GM23338 (cell line): Measurements from ENCODE around the gene KCNF1. TPM values are rescaled to one million over a fixed set of nuclear protein-coding genes. Genes with fewer than 3 reads are reported as not detected.

Experiments
- ATAC-seq: fragments of 200-7000 bp; cut with Tn5 transposase; 3 replicates; pipeline ENCODE4 v1.9.1; 2020
- DNase-seq: peaks from one replicate; pipeline ENCODE4 v3.0.0-alpha.2; 2015; ENCODE audit warnings: low spot score
- H2AFZ ChIP-seq: fragments of 200-600 bp; sonication (generic); 2 replicates; pipeline ENCODE4 v1.8.0; 2016; ENCODE audit warnings: antibody characterized with exemption, mild to moderate bottlenecking, moderate library complexity
- H3F3A ChIP-seq: fragments of 200-600 bp; sonication (generic); replicated peaks from 2 replicates; pipeline ENCODE4 v1.8.0; 2017; ENCODE audit warnings: antibody characterized with exemption, mixed run types, low read depth
- H3K27ac ChIP-seq: fragments of 200-600 bp; sonication (generic); 2 replicates; pipeline ENCODE4 v1.6.1; 2016; ENCODE audit warnings: low read depth
- H3K27me3 ChIP-seq: fragments of 200-600 bp; sonication (generic); 2 replicates; pipeline ENCODE4 v1.8.0; 2016; ENCODE audit warnings: mild to moderate bottlenecking, mixed run types, moderate library complexity; ENCODE audit not compliant: insufficient read depth
- H3K36me3 ChIP-seq: fragments of 200-600 bp; sonication (generic); 2 replicates; pipeline ENCODE4 v1.8.0; 2016; ENCODE audit warnings: mild to moderate bottlenecking; ENCODE audit not compliant: insufficient read depth
- H3K4me1 ChIP-seq: fragments of 200-600 bp; sonication (generic); 2 replicates; pipeline ENCODE4 v1.8.0; 2016; ENCODE audit warnings: mild to moderate bottlenecking, moderate library complexity; ENCODE audit not compliant: insufficient read depth
- H3K4me2 ChIP-seq: fragments of 200-600 bp; sonication (generic); 2 replicates; pipeline ENCODE4 v1.7.1; 2017; ENCODE audit warnings: mixed run types
- H3K4me3 ChIP-seq: fragments of 200-600 bp; sonication (generic); 2 replicates; pipeline ENCODE4 v1.6.1; 2016; ENCODE audit warnings: mixed run types
- H3K79me2 ChIP-seq: fragments of 200-600 bp; sonication (generic); replicated peaks from 2 replicates; pipeline ENCODE4 v1.8.0; 2017; ENCODE audit warnings: mild to moderate bottlenecking; ENCODE audit not compliant: insufficient read depth
- H3K9me2 ChIP-seq: fragments of 200-600 bp; sonication (generic); 2 replicates; pipeline ENCODE4 v1.8.0; 2017; ENCODE audit not compliant: insufficient read depth
- H4K20me1 ChIP-seq: fragments of 200-600 bp; sonication (generic); replicated peaks from 2 replicates; pipeline ENCODE4 v1.8.0; 2017; ENCODE audit warnings: mild to moderate bottlenecking; ENCODE audit not compliant: insufficient read depth
- H3K27ac Mint-ChIP-seq: 2 replicates; pipeline ENCODE4 v1.8.0; 2020; ENCODE audit warnings: inconsistent platforms, mild to moderate bottlenecking, moderate library complexity, mixed read lengths
- H3K27me3 Mint-ChIP-seq: 3 replicates; pipeline ENCODE4 v1.8.0; 2022; ENCODE audit warnings: low read depth, mild to moderate bottlenecking, moderate library complexity, mixed read lengths, inconsistent platforms; ENCODE audit not compliant: insufficient read depth, poor library complexity
- H3K36me3 Mint-ChIP-seq: 3 replicates; pipeline ENCODE4 v1.8.0; 2021; ENCODE audit warnings: low read depth, mild to moderate bottlenecking, inconsistent platforms, moderate library complexity, mixed read lengths
- H3K4me1 Mint-ChIP-seq: 3 replicates; pipeline ENCODE4 v1.8.0; 2020; ENCODE audit warnings: mild to moderate bottlenecking, inconsistent platforms, mixed read lengths
- H3K4me3 Mint-ChIP-seq: 3 replicates; pipeline ENCODE4 v1.8.0; 2021; ENCODE audit warnings: moderate library complexity, mild to moderate bottlenecking, inconsistent platforms, mixed read lengths
- H3K9me3 Mint-ChIP-seq: 3 replicates; pipeline ENCODE4 v1.8.0; 2020; ENCODE audit warnings: moderate library complexity, mild to moderate bottlenecking, inconsistent platforms, mixed read lengths
- CREB1 ChIP-seq: fragments of 250-450 bp; sonication (Bioruptor Pico); IDR thresholded peaks from 2 replicates; pipeline ENCODE4 v1.5.0; 2020; ENCODE audit warnings: low read depth, mild to moderate bottlenecking, moderate library complexity
- EZH2 ChIP-seq: fragments of 200-600 bp; sonication (generic); IDR thresholded peaks from one replicate; pipeline ENCODE4 v1.8.0; 2017; ENCODE audit warnings: antibody characterized with exemption, mild to moderate bottlenecking, low read depth; ENCODE audit not compliant: unreplicated experiment
- EZH2phosphoT487 ChIP-seq: fragments of 200-600 bp; sonication (generic); IDR thresholded peaks from one replicate; pipeline ENCODE4 v1.8.1; 2018; ENCODE audit warnings: antibody characterized with exemption; ENCODE audit not compliant: unreplicated experiment
- NANOG ChIP-seq: IDR thresholded peaks from 2 replicates; pipeline ENCODE4 v1.6.1; 2016; ENCODE audit warnings: antibody characterized with exemption, borderline replicate concordance
- POLR2AphosphoS5 ChIP-seq: IDR thresholded peaks from 2 replicates; pipeline ENCODE4 v1.6.1; 2016; ENCODE audit warnings: antibody characterized with exemption, low read depth
- STAT1 ChIP-seq: IDR thresholded peaks from one replicate; pipeline ENCODE4 v1.6.1; 2016; ENCODE audit warnings: antibody characterized with exemption; ENCODE audit not compliant: unreplicated experiment
- ZNF114 ChIP-seq: fragments of 250-450 bp; sonication (Bioruptor Pico); IDR thresholded peaks from 2 replicates; pipeline ENCODE4 v1.5.0; 2020; ENCODE audit warnings: mild to moderate bottlenecking, moderate library complexity
- ZNF331 ChIP-seq: fragments of 250-450 bp; sonication (Bioruptor Pico); IDR thresholded peaks from 2 replicates; pipeline ENCODE4 v1.5.0; 2020; ENCODE audit warnings: low read depth, mild to moderate bottlenecking, moderate library complexity
- polyA plus RNA-seq: library from polyadenylated mRNA; unstranded; fragments of >200 nt; fragmentation: Nextera tagmentation; extraction: Ambion mirVana; gene quantifications from 2 replicates; pipeline ENCODE4 v1.2.1, GENCODE V29; 2016
- total RNA-seq: library from RNA; depleted of rRNA; stranded (reverse); fragments of >200 nt; shearing (Covaris generic); gene quantifications from 2 replicates; pipeline ENCODE4 v1.2.3, GENCODE V29; 2014
- TF ChIP-seq, protein P1 (sequence below): IDR thresholded peaks from 2 replicates; pipeline ENCODE4 v1.6.1; 2016; ENCODE audit warnings: antibody characterized with exemption
- TF ChIP-seq, protein P2 (sequence below): IDR thresholded peaks from one replicate; pipeline ENCODE4 v1.6.1; 2018; ENCODE audit warnings: antibody characterized with exemption; ENCODE audit not compliant: unreplicated experiment

The KCNF1 gene
- total and polyA plus RNA-seq, 2 experiments from 2014 or later: 0.11 to 1.5 TPM

DNA sequence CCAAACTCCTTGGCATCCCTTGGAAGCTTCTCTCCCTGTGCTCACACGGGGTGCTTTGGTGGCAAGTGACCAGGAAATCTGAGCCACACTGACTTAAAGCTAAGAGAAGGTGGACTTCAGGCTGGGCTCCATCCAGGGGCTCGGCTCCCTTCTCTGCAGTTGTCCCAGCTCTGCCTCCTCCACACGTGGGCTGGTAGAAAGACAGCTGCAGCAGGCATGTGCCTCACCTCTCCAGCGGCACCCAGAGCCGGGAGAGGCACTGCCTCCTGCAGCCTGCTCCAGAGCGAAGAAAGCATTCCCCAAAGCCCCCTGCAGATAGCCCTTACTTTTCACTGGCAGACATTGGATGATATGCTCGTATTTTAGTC is 11.3 kb downstream of the KCNF1 start:
- Histone ChIP-seq H3K27me3 (no peaks in the 10 kb centered on the region), H3K4me1 (peaks cover 10% of the 10 kb centered on the region), H3K4me2 (no peak overlapping the region; the same call in 1 of the 2 replicates), H3F3A (0 out of 2 replicates have a peak, but pooled peaks cover 3% of the 10 kb centered on the region), H3K4me3 (no peak overlapping the region), H3K79me2 (no peaks in the 10 kb centered on the region), H3K36me3 (no peaks in the 10 kb centered on the region), H3K9me2 (no peaks in the 10 kb centered on the region), H2AFZ (no peak overlapping the region), H3K27ac (no peak overlapping the region), H4K20me1 (no peaks in the 10 kb centered on the region)
- H3K27me3 Mint-ChIP-seq: peaks cover 19% of the 10 kb centered on the region
- ATAC-seq (no peak), DNase-seq (no peak)
- TF ChIP-seq NANOG (no peak), STAT1 (no peak)
- TF ChIP-seq, protein P1, sequence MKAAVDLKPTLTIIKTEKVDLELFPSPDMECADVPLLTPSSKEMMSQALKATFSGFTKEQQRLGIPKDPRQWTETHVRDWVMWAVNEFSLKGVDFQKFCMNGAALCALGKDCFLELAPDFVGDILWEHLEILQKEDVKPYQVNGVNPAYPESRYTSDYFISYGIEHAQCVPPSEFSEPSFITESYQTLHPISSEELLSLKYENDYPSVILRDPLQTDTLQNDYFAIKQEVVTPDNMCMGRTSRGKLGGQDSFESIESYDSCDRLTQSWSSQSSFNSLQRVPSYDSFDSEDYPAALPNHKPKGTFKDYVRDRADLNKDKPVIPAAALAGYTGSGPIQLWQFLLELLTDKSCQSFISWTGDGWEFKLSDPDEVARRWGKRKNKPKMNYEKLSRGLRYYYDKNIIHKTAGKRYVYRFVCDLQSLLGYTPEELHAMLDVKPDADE: no peak
- peaks cover 27% of the 10 kb centered on the region for H3K4me1 Mint-ChIP-seq
- no peaks in the 10 kb centered on the region for H3K9me3 Mint-ChIP-seq
- no peak overlapping the region for H3K27ac Mint-ChIP-seq
- no peaks in the 10 kb centered on the region for H3K36me3 Mint-ChIP-seq
- no peak overlapping the region for H3K4me3 Mint-ChIP-seq

DNA sequence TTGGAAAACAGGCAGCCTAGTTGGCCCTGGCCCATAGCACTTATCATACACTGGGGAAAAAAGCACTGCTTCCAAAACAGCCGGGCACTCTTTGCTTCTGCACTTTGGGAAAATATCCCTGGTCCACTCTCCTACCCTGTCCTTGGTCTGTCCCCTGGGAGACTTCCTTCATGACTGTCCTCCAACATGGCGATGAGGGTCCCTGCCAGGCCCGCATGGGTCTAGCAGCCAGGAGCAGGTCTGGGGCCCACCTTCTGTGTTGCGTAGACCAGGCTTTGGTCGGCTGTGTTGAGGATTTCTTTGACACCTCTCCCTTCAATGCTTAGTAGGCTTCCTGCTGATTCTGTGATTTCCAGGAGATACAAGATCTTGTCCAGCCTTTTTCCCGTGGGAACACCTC is 12.2 kb downstream of the KCNF1 start:
- no peaks in the 10 kb centered on the region for H3K36me3 ChIP-seq
- ATAC-seq (no peak), DNase-seq (no peak)
- no peak overlapping the region for H3K27ac Mint-ChIP-seq
- no peak overlapping the region for H3K4me2 ChIP-seq
- H3K4me1 ChIP-seq: peaks cover 10% of the 10 kb centered on the region
- H4K20me1 ChIP-seq: no peaks in the 10 kb centered on the region
- no peaks in the 10 kb centered on the region for H3K27me3 ChIP-seq
- H3K9me3 Mint-ChIP-seq: no peaks in the 10 kb centered on the region
- H3K27me3 Mint-ChIP-seq: peaks cover 16% of the 10 kb centered on the region
- H3K9me2 ChIP-seq: no peaks in the 10 kb centered on the region
- no peaks in the 10 kb centered on the region for H3K36me3 Mint-ChIP-seq
- H2AFZ ChIP-seq: no peak overlapping the region
- no peaks in the 10 kb centered on the region for H3K79me2 ChIP-seq
- no peak overlapping the region for H3K4me3 ChIP-seq
- no peak overlapping the region for H3K27ac ChIP-seq
- 0 out of 2 replicates have a peak, but pooled peaks cover 3% of the 10 kb centered on the region for H3F3A ChIP-seq
- TF ChIP-seq, protein P2, sequence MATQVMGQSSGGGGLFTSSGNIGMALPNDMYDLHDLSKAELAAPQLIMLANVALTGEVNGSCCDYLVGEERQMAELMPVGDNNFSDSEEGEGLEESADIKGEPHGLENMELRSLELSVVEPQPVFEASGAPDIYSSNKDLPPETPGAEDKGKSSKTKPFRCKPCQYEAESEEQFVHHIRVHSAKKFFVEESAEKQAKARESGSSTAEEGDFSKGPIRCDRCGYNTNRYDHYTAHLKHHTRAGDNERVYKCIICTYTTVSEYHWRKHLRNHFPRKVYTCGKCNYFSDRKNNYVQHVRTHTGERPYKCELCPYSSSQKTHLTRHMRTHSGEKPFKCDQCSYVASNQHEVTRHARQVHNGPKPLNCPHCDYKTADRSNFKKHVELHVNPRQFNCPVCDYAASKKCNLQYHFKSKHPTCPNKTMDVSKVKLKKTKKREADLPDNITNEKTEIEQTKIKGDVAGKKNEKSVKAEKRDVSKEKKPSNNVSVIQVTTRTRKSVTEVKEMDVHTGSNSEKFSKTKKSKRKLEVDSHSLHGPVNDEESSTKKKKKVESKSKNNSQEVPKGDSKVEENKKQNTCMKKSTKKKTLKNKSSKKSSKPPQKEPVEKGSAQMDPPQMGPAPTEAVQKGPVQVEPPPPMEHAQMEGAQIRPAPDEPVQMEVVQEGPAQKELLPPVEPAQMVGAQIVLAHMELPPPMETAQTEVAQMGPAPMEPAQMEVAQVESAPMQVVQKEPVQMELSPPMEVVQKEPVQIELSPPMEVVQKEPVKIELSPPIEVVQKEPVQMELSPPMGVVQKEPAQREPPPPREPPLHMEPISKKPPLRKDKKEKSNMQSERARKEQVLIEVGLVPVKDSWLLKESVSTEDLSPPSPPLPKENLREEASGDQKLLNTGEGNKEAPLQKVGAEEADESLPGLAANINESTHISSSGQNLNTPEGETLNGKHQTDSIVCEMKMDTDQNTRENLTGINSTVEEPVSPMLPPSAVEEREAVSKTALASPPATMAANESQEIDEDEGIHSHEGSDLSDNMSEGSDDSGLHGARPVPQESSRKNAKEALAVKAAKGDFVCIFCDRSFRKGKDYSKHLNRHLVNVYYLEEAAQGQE: no peak
- no peak for TF ChIP-seq POLR2AphosphoS5
- peaks cover 25% of the 10 kb centered on the region for H3K4me1 Mint-ChIP-seq
- H3K4me3 Mint-ChIP-seq: no peak overlapping the region

DNA sequence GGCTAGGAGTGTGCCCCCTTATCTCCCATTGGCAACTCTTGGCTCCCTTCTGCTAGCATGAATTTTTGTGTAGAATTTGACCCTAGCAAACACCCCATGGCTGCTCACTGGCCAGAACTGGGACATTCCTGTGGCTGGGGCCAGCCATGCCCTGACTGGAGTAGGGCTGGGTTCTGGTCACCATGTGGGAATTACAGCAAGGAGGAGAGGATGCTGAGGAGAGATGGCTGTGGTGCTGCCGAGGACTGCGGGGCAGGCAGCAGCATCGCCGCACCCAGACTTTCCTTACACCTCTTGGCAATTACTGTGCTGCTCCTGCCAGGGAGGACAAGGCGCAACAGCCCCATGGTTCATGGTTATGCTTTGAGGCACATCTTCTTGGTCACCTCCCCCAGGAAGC is 12.7 kb downstream of the KCNF1 start:
- H3K27me3 Mint-ChIP-seq: peaks cover 16% of the 10 kb centered on the region
- H3K4me2 ChIP-seq: no peak overlapping the region

More for the DNA sequence above, 12.7 kb downstream of the KCNF1 start:
- TF ChIP-seq CREB1 (CRISPR knock-in tag) (no peak), EZH2 (no peak), ZNF114 (no peak), EZH2phosphoT487 (no peak), ZNF331 (CRISPR knock-in tag) (no peak)
- TF ChIP-seq, protein P1: no peak
- Mint-ChIP-seq H3K36me3 (no peaks in the 10 kb centered on the region), H3K9me3 (no peaks in the 10 kb centered on the region), H3K4me3 (no peak overlapping the region), H3K4me1 (peaks cover 20% of the 10 kb centered on the region), H3K27ac (no peak overlapping the region)
- Histone ChIP-seq H3K4me1 (peaks cover 8% of the 10 kb centered on the region), H4K20me1 (no peaks in the 10 kb centered on the region), H3K27me3 (no peaks in the 10 kb centered on the region), H3K27ac (no peak overlapping the region), H3K9me2 (no peaks in the 10 kb centered on the region), H2AFZ (no peak overlapping the region), H3K79me2 (no peaks in the 10 kb centered on the region), H3K36me3 (no peaks in the 10 kb centered on the region), H3F3A (0 out of 2 replicates have a peak, but pooled peaks cover 3% of the 10 kb centered on the region), H3K4me3 (no peak overlapping the region)
- DNase-seq (no peak), ATAC-seq (no peak)
